Karpas-422 (cell line): ENCODE measurements around the gene MRPS9. TPM values are rescaled to one million over a fixed set of nuclear protein-coding genes. Genes with fewer than 3 reads are reported as not detected.

ENCODE experiments used
- DNase-seq: peaks from one replicate; pipeline ENCODE4 v3.0.0-alpha.2; 2015
- H2AFZ ChIP-seq: fragments of 200-600 bp; sonication (generic); 2 replicates; pipeline ENCODE4 v1.6.1; 2014; ENCODE audit warnings: antibody characterized with exemption, low read length, mixed read lengths
- H3K27ac ChIP-seq: fragments of 200-600 bp; sonication (generic); 2 replicates; pipeline ENCODE4 v1.5.1; 2014; ENCODE audit warnings: mild to moderate bottlenecking, low read length, moderate library complexity
- H3K27me3 ChIP-seq: fragments of 200-600 bp; sonication (generic); 2 replicates; pipeline ENCODE4 v1.6.1; 2014; ENCODE audit warnings: low read length, mixed read lengths
- H3K36me3 ChIP-seq: fragments of 200-600 bp; sonication (generic); 2 replicates; pipeline ENCODE4 v1.6.1; 2014; ENCODE audit warnings: low read length, mixed read lengths; ENCODE audit not compliant: insufficient read depth
- H3K4me1 ChIP-seq: fragments of 200-600 bp; sonication (generic); 2 replicates; pipeline ENCODE4 v1.6.1; 2014; ENCODE audit warnings: mild to moderate bottlenecking, low read length, mixed read lengths
- H3K4me2 ChIP-seq: fragments of 200-600 bp; sonication (generic); 2 replicates; pipeline ENCODE4 v1.6.1; 2014; ENCODE audit warnings: low read length, low read depth, mild to moderate bottlenecking; ENCODE audit not compliant: poor library complexity, severe bottlenecking
- H3K4me3 ChIP-seq: fragments of 200-600 bp; sonication (generic); 2 replicates; pipeline ENCODE4 v1.5.1; 2014; ENCODE audit warnings: mild to moderate bottlenecking, antibody characterized with exemption, low read length, mixed read lengths
- H3K79me2 ChIP-seq: fragments of 200-600 bp; sonication (generic); 2 replicates; pipeline ENCODE4 v1.6.1; 2014; ENCODE audit warnings: mild to moderate bottlenecking, low read length, mixed read lengths
- H3K9ac ChIP-seq: fragments of 200-600 bp; sonication (generic); 2 replicates; pipeline ENCODE4 v1.6.0; 2014; ENCODE audit warnings: low read length
- H3K9me2 ChIP-seq: fragments of 200-600 bp; sonication (generic), shearing (Covaris generic); replicated peaks from 2 replicates; pipeline ENCODE4 v1.6.0; 2014; ENCODE audit warnings: mild to moderate bottlenecking, low read length, moderate library complexity; ENCODE audit not compliant: insufficient read depth
- H3K9me3 ChIP-seq: fragments of 300-700, 200-600 bp; sonication (generic); 2 replicates; pipeline ENCODE4 v1.6.1; 2014; ENCODE audit warnings: low read length, mixed read lengths
- H4K20me1 ChIP-seq: fragments of 200-600 bp; sonication (generic); 2 replicates; pipeline ENCODE4 v1.6.1; 2014; ENCODE audit warnings: mild to moderate bottlenecking, antibody characterized with exemption, low read length, low read depth; ENCODE audit not compliant: insufficient read depth
- total RNA-seq: library from RNA; depleted of rRNA; stranded (reverse); fragments of >200 nt; shearing (Covaris generic); gene quantifications from 2 replicates; pipeline ENCODE4 v1.2.3, GENCODE V29; 2014; ENCODE audit warnings: low replicate concordance

The MRPS9 gene
- total RNA-seq, 1 experiment from 2014 or later: 24.5 TPM

DNA sequence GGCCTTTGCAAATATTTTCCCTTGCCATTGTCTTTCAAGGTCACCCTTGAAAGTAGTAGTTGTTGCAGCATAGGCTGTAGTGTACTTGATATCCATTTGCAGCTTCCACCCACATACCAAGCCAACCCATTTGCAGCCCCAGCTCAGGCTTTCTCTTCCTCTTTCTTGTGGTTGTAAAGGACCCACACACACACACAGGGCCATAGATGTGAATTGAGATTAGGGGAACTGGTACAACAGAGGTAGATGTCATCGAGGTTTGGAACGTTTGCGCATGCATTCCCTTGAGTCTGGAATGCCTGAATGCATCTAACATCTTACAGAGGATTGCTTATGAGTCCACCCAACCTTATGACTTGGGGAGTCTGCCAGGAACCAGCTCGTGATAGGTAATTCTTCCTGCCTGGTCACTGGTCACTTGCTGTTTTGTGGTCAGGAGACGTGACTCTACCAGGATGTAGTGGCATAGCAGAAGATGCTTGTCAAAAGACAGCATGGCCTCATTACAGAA is 91.9 kb downstream of the MRPS9 start:
- DNase-seq: peak; percentile 60

DNA sequence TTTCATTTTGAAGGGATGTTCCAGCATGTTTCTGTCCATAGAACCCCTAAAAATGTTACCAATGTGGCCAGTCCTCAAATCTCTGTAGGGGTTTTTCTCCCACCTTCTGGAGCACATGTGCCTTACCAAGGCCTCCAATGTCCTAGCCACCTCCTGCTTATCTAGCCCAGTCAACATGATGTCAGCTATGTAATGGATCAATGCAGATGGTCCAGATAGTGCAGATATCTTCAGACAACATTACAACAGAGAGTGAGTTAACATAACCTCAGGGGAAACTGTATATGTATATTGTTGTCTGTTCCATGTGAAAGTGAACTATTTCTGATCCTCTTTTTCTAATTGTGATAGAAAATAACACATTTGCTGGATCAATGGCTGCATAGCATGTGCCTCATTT is 92.7 kb downstream of the MRPS9 start:
- H3K4me1 ChIP-seq: peaks cover 6% of the 10 kb centered on the region
- H4K20me1 ChIP-seq: no peaks in the 10 kb centered on the region
- no peak overlapping the region for H3K4me2 ChIP-seq
- H3K36me3 ChIP-seq: no peaks in the 10 kb centered on the region
- H2AFZ ChIP-seq: no peak overlapping the region
- no peak overlapping the region for H3K9ac ChIP-seq
- no peak overlapping the region for H3K27ac ChIP-seq
- no peaks in the 10 kb centered on the region for H3K9me3 ChIP-seq
- no peaks in the 10 kb centered on the region for H3K79me2 ChIP-seq
- DNase-seq: no peak
- no peak overlapping the region for H3K4me3 ChIP-seq
- H3K9me2 ChIP-seq: no peaks in the 10 kb centered on the region
- no peaks in the 10 kb centered on the region for H3K27me3 ChIP-seq

More for the DNA sequence above, 91.9 kb downstream of the MRPS9 start:
- no peaks in the 10 kb centered on the region for H3K27me3 ChIP-seq
- H2AFZ ChIP-seq: no peak overlapping the region
- no peak overlapping the region for H3K4me3 ChIP-seq
- no peak overlapping the region for H3K4me2 ChIP-seq
- H3K9me2 ChIP-seq: no peaks in the 10 kb centered on the region
- no peak overlapping the region for H3K9ac ChIP-seq
- H4K20me1 ChIP-seq: no peaks in the 10 kb centered on the region
- H3K79me2 ChIP-seq: no peaks in the 10 kb centered on the region
- no peak overlapping the region for H3K27ac ChIP-seq
- H3K4me1 ChIP-seq: peaks cover 6% of the 10 kb centered on the region
- no peaks in the 10 kb centered on the region for H3K36me3 ChIP-seq
- no peaks in the 10 kb centered on the region for H3K9me3 ChIP-seq

DNA sequence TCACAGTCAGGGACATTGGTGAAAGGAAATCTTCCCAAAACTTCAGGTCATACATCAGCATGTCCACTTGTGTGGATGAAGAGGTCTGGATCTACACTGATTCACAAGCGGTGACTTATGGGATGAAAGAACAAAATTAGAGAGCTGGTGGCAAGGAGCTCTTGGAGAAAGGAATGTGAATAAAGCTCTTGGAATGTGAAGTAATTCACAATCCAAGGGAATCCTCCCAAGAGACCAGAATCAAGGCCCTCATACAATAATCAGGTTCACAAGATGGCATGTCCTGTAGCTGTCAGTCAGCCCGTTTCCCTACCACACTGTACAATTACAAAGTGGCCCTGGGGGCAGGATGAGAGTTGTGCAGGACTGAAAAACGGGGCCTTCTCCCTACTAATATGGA is 96.2 kb downstream of the MRPS9 start:
- Histone ChIP-seq H3K9ac (no peak overlapping the region), H3K27ac (no peak overlapping the region), H3K4me1 (peaks cover 6% of the 10 kb centered on the region), H3K79me2 (no peaks in the 10 kb centered on the region), H3K36me3 (no peaks in the 10 kb centered on the region), H3K4me2 (no peak overlapping the region), H3K27me3 (no peaks in the 10 kb centered on the region), H2AFZ (no peak overlapping the region), H4K20me1 (no peaks in the 10 kb centered on the region), H3K9me3 (no peaks in the 10 kb centered on the region), H3K4me3 (no peak overlapping the region), H3K9me2 (no peaks in the 10 kb centered on the region)
- no peak for DNase-seq

DNA sequence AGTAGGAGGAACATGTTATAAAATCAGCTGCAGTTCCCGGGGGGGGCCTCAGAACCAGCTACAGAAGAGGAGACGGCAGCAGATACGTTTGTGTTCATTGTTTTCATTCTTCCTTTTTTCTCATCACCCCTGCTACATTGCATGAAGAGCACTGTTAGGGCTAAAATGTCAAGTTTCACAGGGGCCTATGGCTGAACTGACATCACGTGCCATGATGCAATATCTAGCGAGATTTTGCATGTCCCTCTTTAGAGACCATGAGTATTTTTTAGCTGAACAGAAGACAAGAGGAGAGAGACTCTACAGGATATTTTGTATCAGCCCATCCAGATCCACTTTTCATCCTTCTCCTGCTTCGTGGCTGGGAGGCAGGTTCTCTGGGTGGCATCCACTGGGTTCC is 97.6 kb downstream of the MRPS9 start:
- no peaks in the 10 kb centered on the region for H4K20me1 ChIP-seq
- no peak overlapping the region for H3K27ac ChIP-seq
- no peaks in the 10 kb centered on the region for H3K9me2 ChIP-seq
- H3K36me3 ChIP-seq: no peaks in the 10 kb centered on the region
- DNase-seq: no peak
- no peaks in the 10 kb centered on the region for H3K27me3 ChIP-seq
- no peak overlapping the region for H3K9ac ChIP-seq
- no peaks in the 10 kb centered on the region for H3K9me3 ChIP-seq
- H3K4me1 ChIP-seq: no peaks in the 10 kb centered on the region
- no peak overlapping the region for H2AFZ ChIP-seq
- H3K4me2 ChIP-seq: no peak overlapping the region
- no peak overlapping the region for H3K4me3 ChIP-seq
- no peaks in the 10 kb centered on the region for H3K79me2 ChIP-seq

DNA sequence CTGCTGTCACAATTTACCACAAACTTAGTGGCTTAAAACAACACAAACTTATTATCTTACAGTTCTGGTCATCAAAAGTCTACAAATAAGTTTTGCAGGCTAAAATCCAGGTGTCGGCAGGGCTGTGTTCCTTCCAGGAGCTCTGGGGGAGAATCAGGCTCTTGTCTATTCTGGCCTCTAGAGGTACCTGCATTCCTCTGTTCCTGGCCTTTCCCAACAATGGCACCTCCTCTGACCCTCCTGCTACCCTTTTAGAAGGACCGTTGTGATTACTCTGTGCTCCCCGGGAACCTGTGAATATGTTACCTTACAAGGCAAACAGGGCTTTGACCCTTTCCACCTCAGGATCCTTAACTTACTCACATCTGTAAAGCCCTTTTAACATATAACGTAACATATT is 98.5 kb downstream of the MRPS9 start:
- no peaks in the 10 kb centered on the region for H3K9me2 ChIP-seq
- H3K27me3 ChIP-seq: no peaks in the 10 kb centered on the region
- no peak for DNase-seq
- H3K4me3 ChIP-seq: no peak overlapping the region
- no peak overlapping the region for H3K27ac ChIP-seq
- H4K20me1 ChIP-seq: no peaks in the 10 kb centered on the region
- no peak overlapping the region for H3K9ac ChIP-seq
- no peak overlapping the region for H2AFZ ChIP-seq
- no peaks in the 10 kb centered on the region for H3K9me3 ChIP-seq
- H3K4me1 ChIP-seq: no peaks in the 10 kb centered on the region
- H3K79me2 ChIP-seq: no peaks in the 10 kb centered on the region
- no peaks in the 10 kb centered on the region for H3K36me3 ChIP-seq
- no peak overlapping the region for H3K4me2 ChIP-seq

DNA sequence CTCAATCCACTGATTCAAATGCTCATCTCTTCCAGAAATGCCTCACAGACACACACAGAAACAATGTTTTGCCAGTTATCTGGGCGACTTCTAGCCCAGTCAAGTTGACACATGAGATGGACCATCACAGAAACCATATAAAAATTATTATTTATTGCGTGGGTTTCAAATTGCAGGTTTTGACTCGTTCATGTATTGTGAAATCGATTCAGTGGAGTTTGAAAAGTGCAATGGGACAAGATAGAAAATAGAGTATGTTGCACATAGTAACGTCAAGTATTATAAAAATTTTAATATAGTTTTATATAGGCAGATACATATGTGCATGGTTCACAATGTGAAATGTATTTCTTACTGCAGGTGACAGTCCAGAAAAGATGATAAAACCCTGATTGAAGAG is 100.8 kb downstream of the MRPS9 start:
- Histone ChIP-seq H3K27ac (no peak overlapping the region), H3K9me3 (no peaks in the 10 kb centered on the region), H2AFZ (no peak overlapping the region), H3K4me1 (no peaks in the 10 kb centered on the region), H4K20me1 (no peaks in the 10 kb centered on the region), H3K36me3 (no peaks in the 10 kb centered on the region), H3K79me2 (no peaks in the 10 kb centered on the region), H3K4me3 (no peak overlapping the region), H3K9ac (no peak overlapping the region), H3K4me2 (no peak overlapping the region), H3K27me3 (no peaks in the 10 kb centered on the region), H3K9me2 (no peaks in the 10 kb centered on the region)
- no peak for DNase-seq

DNA sequence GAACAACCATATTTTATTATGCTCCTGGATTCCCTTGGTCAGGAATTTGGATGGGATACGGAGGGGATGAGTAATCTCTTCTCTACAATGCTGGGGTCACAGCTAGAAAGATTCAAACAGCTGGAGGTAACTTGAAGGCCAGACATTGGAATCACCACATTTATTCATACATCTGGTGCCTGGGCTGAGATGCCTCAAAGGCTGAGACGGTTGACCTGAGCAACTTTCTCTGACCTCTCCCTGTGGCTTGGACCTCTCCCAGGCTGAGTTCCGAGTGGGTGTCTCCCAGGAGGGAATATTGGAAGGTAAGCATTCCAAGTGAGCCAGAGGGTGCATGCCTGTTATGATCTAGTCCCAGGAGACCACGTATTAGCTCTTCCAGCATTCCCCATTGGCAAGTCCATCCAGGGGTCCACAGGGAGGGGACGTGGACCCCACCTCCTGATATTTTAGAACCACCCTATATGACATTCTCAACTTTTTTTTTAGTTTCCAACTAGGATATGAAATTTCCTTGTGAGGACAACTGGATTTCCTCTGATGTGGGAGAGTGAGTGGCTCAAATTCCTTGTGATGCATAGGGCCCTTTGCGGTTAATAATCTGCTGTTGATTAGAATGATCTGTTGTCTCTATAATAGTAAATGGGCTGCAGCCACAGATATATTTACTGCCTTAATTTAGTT is 101.8 kb downstream of the MRPS9 start:
- Histone ChIP-seq H3K4me2 (no peak overlapping the region), H3K27me3 (no peaks in the 10 kb centered on the region), H4K20me1 (no peaks in the 10 kb centered on the region), H3K9ac (no peak overlapping the region), H3K9me3 (no peaks in the 10 kb centered on the region), H2AFZ (no peak overlapping the region), H3K4me1 (no peaks in the 10 kb centered on the region), H3K9me2 (no peaks in the 10 kb centered on the region), H3K27ac (no peak overlapping the region), H3K36me3 (no peaks in the 10 kb centered on the region), H3K79me2 (no peaks in the 10 kb centered on the region), H3K4me3 (no peak overlapping the region)
- no peak for DNase-seq

DNA sequence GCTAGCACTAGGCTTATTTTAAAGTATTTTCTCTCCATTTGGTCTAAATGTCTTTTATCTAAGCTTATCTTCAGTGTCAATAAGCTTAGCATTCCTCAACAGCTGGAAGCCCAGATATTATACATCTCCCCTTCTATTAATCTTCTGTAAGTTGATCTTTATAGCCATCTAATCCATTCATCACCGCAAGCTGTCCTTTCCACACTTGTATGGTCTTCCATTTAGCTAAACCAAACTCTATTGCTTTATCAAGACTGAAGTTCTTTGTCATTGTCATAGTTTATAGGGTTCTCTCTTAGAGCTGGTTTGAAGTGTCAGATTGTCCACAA is 102.3 kb downstream of the MRPS9 start:
- no peak overlapping the region for H2AFZ ChIP-seq
- H3K9me2 ChIP-seq: no peaks in the 10 kb centered on the region
- H3K36me3 ChIP-seq: no peaks in the 10 kb centered on the region

More for the DNA sequence above, 102.3 kb downstream of the MRPS9 start:
- Histone ChIP-seq H4K20me1 (no peaks in the 10 kb centered on the region), H3K9me3 (no peaks in the 10 kb centered on the region), H3K27ac (no peak overlapping the region), H3K9ac (no peak overlapping the region), H3K4me2 (no peak overlapping the region), H3K4me1 (no peaks in the 10 kb centered on the region), H3K79me2 (no peaks in the 10 kb centered on the region), H3K4me3 (no peak overlapping the region), H3K27me3 (no peaks in the 10 kb centered on the region)
- DNase-seq: no peak
